Activated T-cell treated with anti-CD3 and anti-CD28 coated beads for 24 hours (primary cell): Measurements from ENCODE around the gene VENTX.

Source experiments
- DNase-seq: peaks from one replicate; pipeline ENCODE4 v3.0.0-alpha.2; 2020; ENCODE audit warnings: low read depth

Gene VENTX

DNA sequence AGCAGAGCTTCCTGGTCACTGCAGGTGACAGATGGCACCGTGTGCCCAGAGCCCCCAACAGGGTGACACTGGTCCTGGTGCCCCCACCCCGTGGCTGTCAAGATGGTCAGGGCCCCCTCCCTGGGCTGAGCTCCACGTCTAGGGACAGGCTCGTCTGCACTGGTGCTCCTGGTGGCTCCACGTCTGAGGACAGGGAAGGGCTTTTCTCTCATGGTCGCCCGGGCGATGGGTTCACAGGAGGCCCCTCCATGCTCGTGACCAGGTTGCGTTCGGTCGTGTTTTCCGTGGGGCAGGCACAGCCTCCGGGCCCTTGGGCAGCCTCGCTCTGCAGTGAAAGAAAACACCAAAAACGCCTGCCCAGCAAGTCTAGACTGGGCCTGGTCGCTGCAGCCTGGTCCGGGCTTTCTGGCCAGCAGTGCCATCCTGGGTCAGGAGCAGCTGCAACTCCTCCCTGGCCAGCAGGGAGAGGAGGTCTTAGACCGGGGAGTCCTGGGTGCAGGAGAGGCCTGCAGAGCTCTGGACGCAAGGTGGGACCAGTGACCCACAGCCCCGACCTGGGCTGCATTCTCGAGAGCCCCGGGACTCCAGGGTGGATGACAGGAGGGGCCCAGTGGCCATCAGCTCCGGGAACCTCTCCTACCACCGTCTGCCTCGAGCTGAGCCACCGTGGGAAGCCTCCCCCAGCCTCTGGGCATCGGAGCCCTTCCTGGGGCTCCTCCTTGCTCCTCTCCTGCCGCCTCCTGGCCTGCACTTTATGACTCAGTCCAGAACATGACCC is 35.5 kb upstream of the VENTX start:
- no peak for DNase-seq

DNA sequence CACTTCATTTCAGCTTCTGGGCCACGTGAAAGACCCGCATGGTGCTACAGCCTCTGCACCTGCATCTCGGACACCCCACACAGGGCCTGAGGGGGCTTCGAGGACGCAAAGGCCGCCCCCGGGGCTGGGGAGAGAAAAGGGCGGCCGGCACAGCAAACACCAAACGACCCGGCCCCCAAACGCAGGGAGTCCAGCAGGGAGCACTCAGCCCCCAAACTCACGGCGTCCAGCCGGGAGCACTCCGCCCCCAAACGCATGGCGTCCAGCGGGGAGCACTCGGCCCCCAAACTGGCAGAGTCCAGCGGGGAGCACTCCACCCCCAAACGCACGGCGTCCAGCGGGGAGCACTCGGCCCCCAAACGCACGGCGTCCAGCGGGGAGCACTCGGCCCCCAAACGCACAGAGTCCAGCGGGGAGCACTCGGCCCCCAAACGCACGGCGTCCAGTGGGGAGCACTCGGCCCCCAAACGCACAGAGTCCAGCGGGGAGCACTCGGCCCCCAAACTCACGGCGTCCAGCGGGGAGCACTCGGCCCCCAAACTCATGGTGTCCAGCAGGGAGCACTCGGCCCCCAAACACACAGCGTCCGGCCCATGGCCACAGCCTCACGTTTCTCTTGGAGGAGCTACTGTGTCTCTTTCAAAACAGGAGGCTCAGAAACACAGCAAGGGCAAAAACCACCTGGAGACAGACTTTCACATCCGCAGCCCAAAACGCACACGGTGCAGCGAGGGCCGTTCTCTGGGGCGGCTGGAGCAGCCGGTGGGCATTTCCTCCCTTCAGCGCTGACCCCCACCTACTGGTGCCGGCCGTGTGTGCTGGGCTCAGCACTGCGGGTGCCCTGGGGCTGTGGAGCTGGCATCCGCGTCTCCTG is 34.6 kb upstream of the VENTX start:
- no peak for DNase-seq

DNA sequence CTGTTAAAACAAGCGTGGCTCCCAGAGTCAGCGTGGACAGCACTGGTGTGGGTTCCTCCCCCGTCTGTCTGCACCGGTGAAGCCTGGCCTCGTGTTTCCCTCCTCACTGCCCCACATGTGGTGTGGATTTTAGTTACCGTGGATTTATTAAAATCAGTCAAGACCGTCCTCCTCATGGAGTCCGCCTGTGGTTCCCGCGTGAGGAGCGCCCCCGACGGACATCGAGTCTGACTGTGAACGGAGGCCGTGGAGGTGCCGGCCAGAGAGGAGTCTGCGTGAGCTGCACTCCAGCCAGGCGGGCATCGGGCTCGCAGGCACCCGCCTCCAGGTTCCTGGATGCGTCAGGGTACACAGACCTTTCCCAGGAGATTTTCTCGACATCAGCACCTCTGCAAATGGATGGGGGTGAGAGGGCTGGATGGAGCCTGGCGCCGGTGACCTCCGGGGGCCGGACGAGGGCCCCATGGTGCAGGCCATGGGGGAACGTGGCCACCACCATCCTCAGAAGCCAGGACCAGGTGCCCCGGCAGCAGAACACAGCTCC is 33.9 kb upstream of the VENTX start:
- DNase-seq = no peak

DNA sequence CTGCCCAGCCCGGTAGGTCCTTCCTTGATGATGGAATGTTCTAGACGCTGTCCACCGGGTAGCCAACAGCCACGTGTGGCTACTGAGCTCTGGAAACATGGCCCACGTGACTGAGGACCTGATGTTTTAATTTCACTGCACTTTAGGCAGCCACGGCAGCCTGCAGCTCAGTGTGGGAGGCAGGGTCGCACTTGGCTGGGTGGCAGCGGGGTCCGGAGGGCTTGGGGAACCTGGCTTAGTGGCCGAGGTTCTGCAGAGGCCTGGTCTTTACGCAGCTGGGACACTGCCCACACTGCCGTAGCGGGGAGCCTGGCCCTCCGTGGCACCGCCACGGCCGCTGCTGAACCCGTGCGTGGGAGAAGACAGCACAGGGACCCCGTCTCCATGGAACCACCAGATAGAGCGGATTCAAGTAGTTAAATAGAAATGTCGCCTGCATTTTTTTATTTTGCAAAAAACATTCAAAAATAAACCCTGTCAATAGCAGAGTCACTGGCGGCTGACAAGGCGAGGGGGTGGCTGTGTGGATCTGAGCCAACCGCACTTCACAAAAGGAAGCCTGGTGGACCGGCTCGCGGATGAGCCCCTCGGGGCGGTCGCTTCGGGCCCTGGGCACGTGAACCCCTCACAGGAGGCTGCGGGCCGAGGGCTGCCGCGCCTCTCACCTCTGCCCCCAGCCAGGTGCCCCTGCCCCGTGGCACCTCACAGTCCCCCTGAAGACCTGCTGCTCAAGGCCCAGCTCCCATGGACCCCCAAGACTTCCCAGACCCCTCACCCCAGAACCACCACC is 33.2 kb upstream of the VENTX start:
- no peak for DNase-seq

DNA sequence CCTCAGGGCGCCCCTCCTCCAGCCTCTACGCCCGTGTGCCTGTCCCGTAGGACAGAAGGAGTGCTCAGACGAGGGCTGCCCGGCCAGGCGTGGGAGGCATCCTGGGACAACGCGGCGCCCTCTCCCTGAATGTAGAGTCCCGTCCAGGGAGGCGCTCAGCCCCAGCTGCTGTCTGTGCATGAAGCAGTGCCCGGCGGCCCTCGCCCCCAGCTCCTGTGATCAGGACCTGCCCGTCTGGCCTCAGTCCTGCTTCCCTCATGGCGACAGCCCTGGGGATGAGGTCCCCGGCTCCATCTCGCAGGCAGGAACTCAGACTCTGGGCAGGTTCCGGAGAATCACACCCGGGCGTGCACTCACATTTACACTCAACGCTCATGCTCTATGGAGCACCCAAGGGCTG is 32.5 kb upstream of the VENTX start:
- no peak for DNase-seq

DNA sequence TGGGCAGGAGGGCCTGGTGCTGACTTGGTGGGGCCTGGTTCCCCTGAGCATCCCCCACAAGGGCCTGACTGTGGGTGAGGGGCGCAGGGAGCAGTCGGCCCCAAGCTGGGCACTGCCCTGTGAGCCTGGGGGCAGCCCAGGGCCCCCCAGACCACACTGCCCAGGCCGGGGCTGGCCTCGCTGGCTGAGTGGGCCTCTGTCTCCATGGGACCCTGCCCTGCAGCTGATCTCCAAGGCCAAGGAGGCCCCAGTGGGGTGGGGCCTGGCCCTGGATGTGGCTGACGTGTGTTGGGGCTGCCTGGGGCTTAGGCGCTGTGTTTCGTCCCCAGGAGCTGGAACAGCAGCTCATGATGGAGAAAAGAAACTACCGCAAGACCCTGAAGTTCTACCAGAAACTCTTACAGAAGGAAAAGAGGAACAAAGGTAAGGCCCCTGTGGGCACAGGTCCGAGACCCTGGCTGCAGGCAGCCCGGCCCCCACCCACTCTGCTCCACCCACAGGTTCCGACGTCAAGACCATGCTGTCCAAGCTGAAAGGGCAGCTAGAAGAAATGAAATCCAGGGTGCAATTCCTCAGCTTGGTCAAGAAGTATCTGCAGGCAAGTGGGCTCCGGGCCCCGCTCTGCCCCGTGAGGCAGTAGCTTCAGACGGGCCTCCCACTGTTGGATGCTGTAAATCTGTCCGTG is 31.2 kb upstream of the VENTX start:
- no peak for DNase-seq

DNA sequence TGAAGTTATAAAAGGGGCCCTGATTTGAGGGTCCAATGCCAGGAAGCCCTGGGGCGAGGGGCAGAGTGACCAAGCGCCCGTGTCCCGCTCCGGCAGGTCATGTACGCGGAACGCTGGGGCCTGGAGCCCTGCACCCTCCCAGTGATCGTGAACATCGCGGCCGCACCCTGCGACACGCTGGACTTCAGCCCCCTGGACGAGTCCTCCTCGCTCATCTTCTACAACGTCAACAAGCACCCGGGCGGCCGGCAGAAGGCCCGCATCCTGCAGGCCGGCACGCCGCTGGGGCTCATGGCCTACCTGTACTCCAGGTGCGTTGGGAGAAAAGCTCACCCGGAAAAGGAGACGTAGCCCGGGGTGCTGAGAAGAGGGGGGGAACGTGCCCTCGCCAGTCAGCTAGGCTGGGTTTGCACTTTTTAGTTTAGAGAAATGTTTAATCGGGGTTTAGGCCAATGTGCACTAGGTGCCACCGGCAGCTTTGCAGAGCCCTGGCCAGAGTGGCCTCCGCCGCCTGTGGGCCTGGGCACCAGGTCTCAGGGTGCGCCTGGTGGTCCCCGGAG is 30.5 kb upstream of the VENTX start:
- DNase-seq = no peak

DNA sequence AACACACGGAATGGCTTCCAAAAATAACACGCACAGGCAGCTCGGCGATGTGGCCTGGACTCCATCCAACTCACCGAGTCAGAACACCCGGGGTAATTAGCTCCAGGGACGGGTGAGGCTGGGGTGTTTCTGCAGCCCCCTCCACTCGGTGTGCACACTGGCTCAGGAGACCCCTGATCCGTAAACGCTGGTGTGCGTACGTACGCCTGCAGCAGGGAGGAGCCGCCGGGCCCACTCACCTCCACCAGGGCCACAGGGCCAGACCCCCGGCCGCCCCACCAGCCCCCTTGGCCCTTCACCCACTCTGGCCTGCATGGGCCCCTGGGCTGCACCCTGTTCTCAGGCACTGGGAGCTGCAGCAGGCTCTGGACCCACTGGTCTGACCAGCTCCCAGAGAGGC is 30.0 kb upstream of the VENTX start:
- no peak for DNase-seq

DNA sequence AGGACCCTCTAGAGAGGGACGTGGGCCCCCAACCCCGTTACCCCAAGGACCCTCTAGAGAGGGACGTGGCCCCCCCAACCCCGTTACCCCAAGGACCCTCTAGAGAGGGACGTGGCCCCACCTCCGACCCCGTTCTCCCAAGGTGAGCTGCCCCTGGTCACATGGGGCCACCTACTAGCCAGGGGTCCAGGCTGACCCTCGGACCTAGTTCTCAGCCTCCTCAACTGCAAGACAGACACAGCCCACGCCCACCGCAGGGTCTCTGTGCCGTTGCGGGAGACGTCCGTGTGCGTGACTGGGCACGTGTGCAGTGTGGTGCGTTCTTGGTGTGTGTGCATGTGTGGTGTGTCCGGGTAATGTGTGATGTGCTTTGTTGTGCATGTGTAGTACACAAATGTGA is 29.2 kb upstream of the VENTX start:
- no peak for DNase-seq

DNA sequence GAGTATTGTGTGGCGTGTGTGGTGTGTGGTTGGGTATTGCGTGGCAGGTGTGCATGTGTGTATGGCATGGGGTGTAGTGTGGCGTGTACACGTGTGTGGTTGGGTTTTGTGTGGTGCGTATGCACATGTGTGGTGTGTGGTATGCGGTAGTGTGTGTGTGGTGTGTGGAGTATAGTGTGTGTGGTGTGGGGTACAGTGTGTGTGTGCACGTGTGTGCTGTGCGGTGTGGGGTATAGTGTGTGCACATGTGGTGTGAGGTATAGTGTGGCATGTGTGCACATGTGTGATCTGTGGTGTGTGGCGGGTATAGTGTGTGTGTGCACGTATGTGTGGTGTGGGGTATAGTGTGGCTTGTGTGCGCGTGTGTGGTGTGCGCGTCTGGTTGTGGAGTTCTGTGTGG is 28.5 kb upstream of the VENTX start:
- DNase-seq = no peak

DNA sequence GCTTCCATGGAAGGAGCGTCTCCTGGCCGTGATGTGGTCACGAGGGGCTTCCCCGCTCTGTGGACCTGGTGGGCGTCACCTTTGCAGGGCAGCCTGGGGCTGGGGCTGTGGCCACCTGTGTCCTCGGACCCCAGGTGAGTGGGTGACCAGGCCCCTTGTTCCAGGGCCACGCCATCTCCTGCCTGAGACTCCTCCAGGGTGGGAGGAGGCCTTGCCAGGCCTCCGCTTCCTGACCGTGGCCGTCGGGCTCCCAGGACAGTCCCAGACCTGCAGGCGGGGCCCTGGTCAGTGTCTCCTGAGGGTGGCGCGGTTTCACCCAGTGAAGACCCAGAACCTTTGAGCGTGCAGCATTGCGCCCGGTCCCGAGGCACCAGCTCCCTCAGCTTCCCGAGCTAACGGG is 28.0 kb upstream of the VENTX start:
- no peak for DNase-seq

DNA sequence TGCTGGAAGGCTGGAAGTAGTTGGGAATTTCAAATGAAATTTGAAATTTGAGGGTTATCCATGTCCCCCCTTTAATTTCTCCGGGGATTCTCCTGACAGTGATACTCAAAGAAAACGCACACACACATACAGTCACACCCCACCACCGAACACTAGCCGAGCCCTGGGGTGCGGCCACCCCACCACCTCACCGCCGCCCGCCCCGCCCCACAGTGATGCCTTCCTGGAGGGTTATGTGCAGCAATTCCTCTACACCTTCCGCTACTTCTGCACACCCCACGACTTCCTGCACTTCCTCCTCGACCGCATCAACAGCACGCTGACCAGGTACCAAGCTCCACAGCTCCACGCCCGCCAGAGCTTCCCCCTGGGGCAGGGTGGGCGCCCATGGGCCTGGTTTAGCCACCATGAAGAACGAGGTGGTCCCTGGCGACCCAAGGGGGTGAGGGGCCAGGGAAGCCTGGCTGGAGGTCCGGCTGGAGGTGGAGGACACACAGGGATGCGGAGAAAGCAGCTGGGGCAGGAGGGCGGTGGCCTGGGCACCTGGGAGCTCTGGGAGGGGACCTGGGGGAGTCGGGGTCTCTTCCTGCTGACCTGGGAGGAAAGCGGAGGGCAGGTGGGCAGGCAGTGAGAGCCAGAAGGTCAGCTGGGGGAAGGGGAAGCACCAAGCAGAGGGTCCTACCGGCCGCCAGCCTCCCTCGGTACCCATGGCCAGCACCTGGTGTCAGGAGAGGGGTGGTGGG is 27.1 kb upstream of the VENTX start:
- no peak for DNase-seq

DNA sequence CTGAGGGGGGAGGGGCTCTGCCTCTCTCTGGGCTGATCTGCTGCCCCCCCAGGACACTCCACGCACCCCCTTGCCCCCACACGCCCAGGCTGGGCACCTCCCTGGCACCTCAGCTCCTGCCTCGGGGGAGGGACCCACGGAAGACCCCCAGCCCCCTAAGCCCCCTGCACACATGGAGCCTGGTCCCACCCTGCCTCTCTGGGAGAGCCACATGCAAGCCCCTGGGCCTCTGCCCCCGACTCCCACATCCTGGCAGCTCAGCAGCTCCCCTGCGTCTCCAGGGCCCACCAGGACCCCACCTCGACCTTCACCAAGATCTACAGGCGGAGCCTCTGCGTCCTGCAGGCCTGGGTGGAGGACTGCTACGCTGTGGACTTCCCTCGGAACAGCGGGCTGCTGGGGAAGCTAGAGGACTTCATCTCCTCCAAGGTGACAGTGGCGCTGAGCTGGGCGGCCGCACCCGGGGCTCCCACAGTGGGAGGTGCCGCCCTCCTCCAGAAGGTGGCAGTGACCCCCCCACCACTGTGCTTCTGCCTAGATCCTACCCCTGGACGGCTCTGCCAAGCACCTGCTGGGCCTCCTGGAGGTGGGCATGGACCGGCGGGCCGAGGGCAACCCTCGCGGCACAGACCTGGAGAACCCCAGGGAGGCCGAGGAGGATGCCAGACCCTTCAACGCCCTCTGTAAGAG is 26.4 kb upstream of the VENTX start:
- DNase-seq = no peak

DNA sequence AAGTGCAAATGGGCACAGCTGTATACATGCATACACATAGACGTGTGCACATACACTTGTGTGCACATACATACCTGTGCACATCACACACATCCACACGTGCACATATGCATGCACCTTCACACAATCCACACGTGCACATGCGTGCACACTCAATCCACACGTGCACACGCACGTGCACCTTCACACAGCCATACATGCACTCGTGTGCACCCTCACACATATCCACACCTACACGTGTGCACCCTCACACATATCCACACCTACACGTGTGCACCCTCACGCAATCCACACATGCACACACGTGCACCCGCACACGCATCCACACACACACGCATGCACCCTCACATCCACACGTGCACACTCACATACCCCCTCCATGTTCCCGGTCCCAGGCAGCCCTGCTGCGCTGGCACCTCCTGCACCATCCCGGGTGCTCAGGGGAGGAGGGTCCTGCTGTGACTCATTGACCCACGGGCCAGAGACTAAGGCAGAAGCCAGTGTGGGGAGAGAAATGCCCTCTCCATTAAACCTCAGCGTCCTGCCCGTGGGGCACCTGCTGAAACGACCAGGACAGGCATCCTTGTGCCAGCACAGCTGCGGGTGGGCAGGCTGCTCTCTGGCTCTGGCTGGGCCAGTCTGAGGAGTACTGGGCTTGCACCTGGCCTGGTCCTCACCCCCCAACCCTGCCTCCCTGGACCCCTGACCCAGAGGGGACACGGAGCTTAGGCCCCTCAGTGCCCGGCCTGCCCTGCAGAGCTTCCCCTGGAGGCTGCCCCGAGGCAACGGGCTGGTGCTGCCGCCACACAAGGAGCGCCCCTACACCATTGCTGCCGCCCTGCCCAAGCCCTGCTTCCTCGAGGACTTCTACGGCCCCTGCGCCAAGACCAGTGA is 25.4 kb upstream of the VENTX start:
- no peak for DNase-seq

DNA sequence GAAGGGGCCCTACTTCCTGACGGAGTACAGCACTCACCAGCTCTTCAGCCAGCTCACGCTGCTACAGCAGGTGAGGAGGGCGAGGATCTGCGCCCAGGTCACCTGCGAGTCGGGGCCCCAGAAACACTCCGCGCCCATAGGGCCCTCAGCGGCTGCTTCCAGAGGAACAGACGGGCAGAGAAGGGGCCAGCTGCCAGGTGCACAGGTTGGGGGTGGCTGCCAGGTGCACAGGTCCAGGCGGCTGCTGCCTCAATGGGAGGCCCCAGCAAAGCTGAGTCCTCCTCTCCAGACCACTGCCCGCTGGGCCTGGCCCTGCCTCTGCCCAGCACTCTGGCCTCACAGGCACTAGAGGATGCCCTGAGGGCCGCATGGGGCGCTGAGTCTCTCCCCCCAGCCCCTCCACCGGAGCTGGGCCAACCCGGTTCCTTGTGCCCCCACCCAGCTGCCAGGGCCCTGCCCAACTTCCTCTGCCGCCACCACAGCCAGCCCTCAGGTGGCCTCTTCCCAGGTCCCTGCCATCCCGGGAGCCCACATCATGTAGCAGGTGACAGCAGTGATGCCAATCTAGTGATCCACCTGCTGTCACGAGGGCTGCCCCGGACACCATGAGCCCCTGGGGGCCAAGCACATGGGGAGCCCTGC is 24.7 kb upstream of the VENTX start:
- no peak for DNase-seq

DNA sequence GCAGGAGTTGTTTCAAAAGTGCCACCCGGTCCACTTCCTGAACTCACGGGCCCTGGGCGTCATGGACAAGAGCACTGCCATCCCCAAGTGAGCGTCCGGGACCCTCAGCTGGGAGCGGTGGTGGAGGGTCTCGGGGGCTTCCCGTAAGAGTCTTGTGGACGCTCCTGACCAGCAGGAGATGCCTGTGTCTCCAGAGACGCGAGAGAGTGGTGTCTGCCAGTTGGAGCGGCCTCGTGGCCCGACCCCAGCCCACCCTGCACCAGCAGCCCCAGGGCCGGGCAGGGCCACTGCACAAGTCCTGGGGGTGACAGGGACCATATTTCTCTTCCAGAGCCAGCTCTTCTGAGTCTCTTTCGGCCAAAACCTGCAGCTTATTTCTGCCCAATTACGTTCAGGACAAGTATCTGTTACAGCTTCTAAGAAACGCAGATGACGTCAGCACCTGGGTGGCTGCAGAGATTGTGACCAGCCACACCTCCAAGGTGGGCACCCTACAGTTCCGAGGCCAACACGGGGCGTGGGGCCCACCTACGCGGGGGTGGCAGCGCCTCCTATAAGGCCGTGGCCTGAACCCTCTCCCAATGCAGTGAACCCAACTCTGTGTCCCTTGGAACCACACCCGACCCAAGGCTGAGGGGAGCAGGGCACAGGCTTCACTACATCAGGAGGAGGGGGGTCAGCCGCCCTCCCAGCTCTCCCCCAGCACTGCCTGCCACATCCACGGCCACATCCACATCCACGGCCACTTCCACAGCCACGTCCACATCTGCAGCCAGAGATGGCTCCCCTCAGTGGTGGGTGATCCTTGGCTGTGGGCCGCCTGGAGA is 23.8 kb upstream of the VENTX start:
- DNase-seq = no peak
